A673 (cell line): Measurements from ENCODE around the gene PI4K2A. TPM values are rescaled to one million over a fixed set of nuclear protein-coding genes. Genes with fewer than 3 reads are reported as not detected.
A peak's percentile ranks its signal among the peaks of the same experiment; 100 is the strongest.

ENCODE experiments used
- BruUV-seq: library from RNA; stranded (reverse); fragments of 400-500 nt; replicated peaks from 2 replicates; lab custom pipeline; 2021; lab: Mats Ljungman, UMichigan
- CTCF ChIA-PET: fragments of 300-600 bp; sonication (Branson Sonifier 250); formaldehyde crosslinking; loops from one replicate; lab custom pipeline; 2022; ENCODE audit warnings: antibody characterized with exemption; lab: Charles Lee
- POLR2A ChIA-PET: fragments of 300-600 bp; sonication (Branson Sonifier 250); formaldehyde crosslinking; loops from one replicate; lab custom pipeline; 2022; ENCODE audit warnings: antibody characterized with exemption; ENCODE audit not compliant: low non-redundant PET; lab: Charles Lee
- DNase-seq: peaks from one replicate; pipeline ENCODE4 v3.0.0-alpha.2; 2015; ENCODE audit warnings: low spot score
- H3K27ac ChIP-seq: fragments of 200-600 bp; sonication (generic); 2 replicates; pipeline ENCODE4 v1.5.1; 2016; ENCODE audit warnings: mixed run types, low read depth, mild to moderate bottlenecking, mixed read lengths, antibody characterized with exemption, low read length; ENCODE audit not compliant: poor library complexity, severe bottlenecking
- H3K27me3 ChIP-seq: fragments of 200-600 bp; sonication (generic); replicated peaks from 2 replicates; pipeline ENCODE4 v1.6.1; 2017; ENCODE audit warnings: mixed run types, low read depth, mild to moderate bottlenecking, mixed read lengths, antibody characterized with exemption, low read length; ENCODE audit not compliant: insufficient read depth, poor library complexity
- H3K36me3 ChIP-seq: fragments of 200-600 bp; sonication (generic); 2 replicates; pipeline ENCODE4 v1.6.1; 2016; ENCODE audit warnings: mixed run types, mild to moderate bottlenecking, mixed read lengths, antibody characterized with exemption, low read length; ENCODE audit not compliant: insufficient read depth, poor library complexity, severe bottlenecking
- H3K4me1 ChIP-seq: fragments of 200-600 bp; sonication (generic); 2 replicates; pipeline ENCODE4 v1.6.1; 2017; ENCODE audit warnings: mixed run types, mild to moderate bottlenecking, mixed read lengths, antibody characterized with exemption, low read length; ENCODE audit not compliant: insufficient read depth, poor library complexity, severe bottlenecking
- H3K4me3 ChIP-seq: fragments of 200-600 bp; sonication (generic); 2 replicates; pipeline ENCODE4 v1.5.1; 2016; ENCODE audit warnings: low read depth, mixed run types, mild to moderate bottlenecking, mixed read lengths, low read length; ENCODE audit not compliant: poor library complexity, severe bottlenecking
- H3K9me3 ChIP-seq: fragments of 200-600 bp; sonication (generic); 2 replicates; pipeline ENCODE4 v1.6.1; 2016; ENCODE audit warnings: mixed run types, low read depth, mild to moderate bottlenecking, mixed read lengths, antibody characterized with exemption, low read length; ENCODE audit not compliant: poor library complexity, severe bottlenecking
- EZH2 ChIP-seq: fragments of 200-600 bp; sonication (generic); IDR thresholded peaks from 2 replicates; pipeline ENCODE4 v1.6.1; 2017; ENCODE audit warnings: borderline replicate concordance, low read depth, mild to moderate bottlenecking, mixed read lengths, antibody characterized with exemption, low read length; ENCODE audit not compliant: poor library complexity, severe bottlenecking
- intact Hi-C: fragments of 100-400 bp; cut with micrococcal nuclease; formaldehyde crosslinking; loops from one replicate; pipeline ENCODE4 v1.10.0; 2022; ENCODE audit not compliant: unreplicated experiment
- total RNA-seq: library from RNA; stranded (reverse); gene quantifications from 2 replicates; pipeline ENCODE4 v1.2.3, GENCODE V29; 2021
- TF ChIP-seq, protein P1 (sequence below): fragments of 300-800, 200-600 bp; sonication (generic); conservative IDR thresholded peaks from 2 replicates; pipeline ENCODE4 v1.5.1; 2017; ENCODE audit warnings: low read depth, mild to moderate bottlenecking, antibody characterized with exemption, low read length, moderate library complexity, mixed read lengths

Gene PI4K2A
- total RNA-seq, 1 experiment from 2014 or later: 23.6 TPM

DNA sequence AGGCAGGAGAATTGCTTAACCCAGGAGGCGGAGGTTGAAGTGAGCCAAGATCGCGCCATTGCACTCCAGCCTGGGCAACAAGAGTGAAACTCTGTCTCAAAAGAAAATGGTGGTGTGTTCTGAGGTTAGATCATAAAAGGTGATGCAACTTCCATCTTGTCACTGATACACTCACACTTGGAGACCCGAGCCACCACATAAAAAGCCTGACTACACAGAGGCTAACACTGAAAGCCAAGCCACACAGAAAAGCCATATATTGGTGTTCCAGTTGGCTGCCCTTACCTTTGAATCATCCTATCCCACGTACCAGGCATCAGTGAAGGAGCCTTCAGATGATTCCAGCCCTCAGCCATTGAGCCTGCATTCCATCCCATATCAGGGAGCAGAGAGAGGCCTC is 11.2 kb upstream of the PI4K2A start:
- no peaks in the 10 kb centered on the region for H3K9me3 ChIP-seq

DNA sequence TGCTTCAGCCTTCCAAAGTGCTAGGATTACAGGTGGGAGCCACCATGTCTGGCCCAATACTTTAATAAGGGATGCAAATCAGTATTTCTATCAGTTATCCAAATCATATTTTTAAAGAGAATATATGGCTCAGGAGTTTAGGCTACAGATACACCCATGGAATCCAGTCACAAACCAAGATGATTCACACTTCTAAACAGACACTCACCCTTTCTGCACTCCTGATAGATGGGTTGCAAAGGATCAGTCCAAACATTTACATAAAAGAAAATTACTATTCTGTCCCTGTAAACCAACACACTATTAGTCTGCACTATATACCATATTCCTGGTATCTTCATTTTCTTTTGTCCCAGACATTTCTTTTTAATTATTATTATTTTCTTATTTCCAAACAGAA is 9.4 kb upstream of the PI4K2A start:
- H3K4me1 ChIP-seq: peaks cover 12% of the 10 kb centered on the region
- intact Hi-C loops: no loop called here
- no peak overlapping the region for H3K27ac ChIP-seq
- no peaks in the 10 kb centered on the region for H3K9me3 ChIP-seq
- DNase-seq: no peak
- TF ChIP-seq EZH2: no peak
- TF ChIP-seq, protein P1, sequence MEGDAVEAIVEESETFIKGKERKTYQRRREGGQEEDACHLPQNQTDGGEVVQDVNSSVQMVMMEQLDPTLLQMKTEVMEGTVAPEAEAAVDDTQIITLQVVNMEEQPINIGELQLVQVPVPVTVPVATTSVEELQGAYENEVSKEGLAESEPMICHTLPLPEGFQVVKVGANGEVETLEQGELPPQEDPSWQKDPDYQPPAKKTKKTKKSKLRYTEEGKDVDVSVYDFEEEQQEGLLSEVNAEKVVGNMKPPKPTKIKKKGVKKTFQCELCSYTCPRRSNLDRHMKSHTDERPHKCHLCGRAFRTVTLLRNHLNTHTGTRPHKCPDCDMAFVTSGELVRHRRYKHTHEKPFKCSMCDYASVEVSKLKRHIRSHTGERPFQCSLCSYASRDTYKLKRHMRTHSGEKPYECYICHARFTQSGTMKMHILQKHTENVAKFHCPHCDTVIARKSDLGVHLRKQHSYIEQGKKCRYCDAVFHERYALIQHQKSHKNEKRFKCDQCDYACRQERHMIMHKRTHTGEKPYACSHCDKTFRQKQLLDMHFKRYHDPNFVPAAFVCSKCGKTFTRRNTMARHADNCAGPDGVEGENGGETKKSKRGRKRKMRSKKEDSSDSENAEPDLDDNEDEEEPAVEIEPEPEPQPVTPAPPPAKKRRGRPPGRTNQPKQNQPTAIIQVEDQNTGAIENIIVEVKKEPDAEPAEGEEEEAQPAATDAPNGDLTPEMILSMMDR: no peak
- H3K36me3 ChIP-seq: no peaks in the 10 kb centered on the region
- H3K4me3 ChIP-seq: no peak overlapping the region
- CTCF ChIA-PET: no interaction called here
- no peaks in the 10 kb centered on the region for H3K27me3 ChIP-seq
- no TSS peak for BruUV-seq
- POLR2A ChIA-PET: no interaction called here

More for the DNA sequence above, 11.2 kb upstream of the PI4K2A start:
- Histone ChIP-seq H3K4me1 (peaks cover 12% of the 10 kb centered on the region), H3K4me3 (no peak overlapping the region), H3K27me3 (no peaks in the 10 kb centered on the region), H3K36me3 (no peaks in the 10 kb centered on the region), H3K27ac (no peak overlapping the region)
- no TSS peak for BruUV-seq
- DNase-seq: no peak
- TF ChIP-seq EZH2: no peak
- TF ChIP-seq, protein P1: no peak
- intact Hi-C loops: no loop called here
- ChIA-PET CTCF (no interaction called here), POLR2A (no interaction called here)

DNA sequence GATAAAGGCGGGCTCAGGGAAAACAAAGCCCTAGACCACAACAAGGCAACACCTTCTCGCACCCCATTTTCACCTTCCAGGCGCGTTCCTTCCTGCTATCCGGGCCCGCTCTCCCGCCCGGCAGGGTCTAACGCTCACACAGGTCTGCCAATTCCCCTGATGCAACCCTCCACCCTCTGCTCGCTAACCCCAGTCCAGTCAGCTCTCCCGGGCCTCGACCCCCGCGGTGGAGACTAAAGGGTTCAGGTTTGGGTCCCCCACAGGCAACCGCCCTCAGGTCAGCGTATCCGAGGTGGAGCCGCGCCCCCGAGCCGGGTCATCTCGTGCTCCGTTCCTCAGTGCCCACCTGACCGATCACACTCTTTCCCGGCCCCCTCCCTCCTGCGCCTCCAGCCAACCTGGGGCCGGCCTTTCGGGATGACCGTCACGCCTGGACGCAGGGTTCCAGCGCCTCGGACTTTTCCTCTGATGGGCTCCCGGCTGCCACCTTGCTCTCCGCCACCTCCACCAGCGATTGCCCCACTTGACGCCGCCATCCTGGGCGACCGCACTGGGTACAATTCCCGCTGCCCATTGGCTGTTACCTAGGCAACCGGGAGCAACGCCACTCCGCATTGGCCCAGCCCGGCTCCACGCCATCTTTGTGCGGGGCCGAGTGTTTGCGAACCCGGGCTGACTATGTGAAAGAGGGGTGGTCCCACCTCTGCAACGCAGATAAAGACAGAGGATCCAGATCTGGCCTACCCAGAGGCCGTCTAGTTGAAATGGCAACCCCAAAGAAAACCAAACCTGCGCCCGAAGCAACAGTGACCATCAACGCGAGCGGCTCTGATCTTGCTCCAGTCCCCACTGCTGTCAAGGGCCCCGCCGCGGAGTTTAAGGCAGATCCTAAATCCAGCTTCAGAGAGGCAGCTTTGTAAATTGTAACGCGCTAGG is 7.3 kb upstream of the PI4K2A start, which contains the start of gene MORN4:
MORN4 (minus strand) TSS at position 552 of the 936 bp plus-strand sequence. CDS start 13,847 bp downstream, outside the sequence.
- peak; percentile 97 for DNase-seq
- no peaks in the 10 kb centered on the region for H3K9me3 ChIP-seq
- intact Hi-C loops: no loop called here
- H3K36me3 ChIP-seq: no peaks in the 10 kb centered on the region
- peak within 1 kb of the TSS; percentile 35 for H3K27ac ChIP-seq
- H3K4me1 ChIP-seq: peaks cover 12% of the 10 kb centered on the region
- ChIA-PET POLR2A (interaction anchor here (0.7 kb wide), 1 partner anchor 102 kb away, joined by 3 read pairs; no protein-coding TSS in a partner anchor), CTCF (no interaction called here)
- peak within 1 kb of the TSS; percentile 74 for H3K4me3 ChIP-seq
- H3K27me3 ChIP-seq: no peaks in the 10 kb centered on the region
- no peak for TF ChIP-seq EZH2
- TF ChIP-seq, protein P1: no peak
- no TSS peak for BruUV-seq
